ENCODE data around the gene IGFL1.
"Not testable (repeated sequence)": the region's sequence is repeated elsewhere in the genome, so short reads cannot be mapped to it uniquely, and the experiment has no call there.

Gene IGFL1

DNA sequence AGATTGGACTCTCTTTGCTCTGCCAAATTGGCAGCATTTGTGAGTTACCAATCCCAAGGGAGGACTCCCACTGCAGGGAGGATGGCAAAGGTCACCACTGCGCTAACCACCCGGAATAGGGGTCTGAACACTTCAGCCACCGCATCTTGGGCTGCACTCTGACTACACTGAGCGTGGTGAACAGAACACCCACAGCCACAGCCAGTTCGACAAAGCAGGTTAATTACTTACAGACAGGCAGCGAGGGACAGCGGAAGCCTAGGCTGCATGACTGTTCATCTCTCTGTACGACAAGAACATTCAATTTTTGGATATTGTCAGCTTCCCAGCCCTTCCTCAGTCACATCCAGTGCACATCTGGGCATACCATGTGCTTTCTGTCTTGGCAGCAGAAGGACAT is 21.7 kb upstream of the IGFL1 start:
- H2BK5ac ChIP-seq (ENCODE audit: low read length); DNase-seq (ENCODE audit: low spot score); H3K4me3 ChIP-seq (ENCODE audit: low read length in 2 of 2); H3K4me2 ChIP-seq (ENCODE audit: insufficient read depth, low read length, poor library complexity, severe bottlenecking); H3K18ac ChIP-seq (ENCODE audit: low read length); H3K36me3 ChIP-seq (replicated peaks in 1 of 2; ENCODE audit: control insufficient read depth in 2 of 2, insufficient read depth in 2 of 2, low read length in 2 of 2); H2BK120ac ChIP-seq (ENCODE audit: low read depth, low read length); H3K9ac ChIP-seq (ENCODE audit: low read depth, low read length, poor library complexity); H3K4me1 ChIP-seq (ENCODE audit: control insufficient read depth in 2 of 2, insufficient read depth in 1 of 2, low read depth in 1 of 2, low read length in 2 of 2); H3K14ac ChIP-seq (ENCODE audit: low read length); H2BK12ac ChIP-seq (ENCODE audit: low read length); H3K79me1 ChIP-seq (ENCODE audit: low read depth, low read length); H4K8ac ChIP-seq (ENCODE audit: low read depth, low read length); H2AFZ ChIP-seq (ENCODE audit: low read length); H3K9me3 ChIP-seq (replicated peaks in 1 of 2; ENCODE audit: control insufficient read depth in 2 of 2, insufficient read depth in 1 of 2, low read depth in 1 of 2, low read length in 2 of 2); H3K4ac ChIP-seq (ENCODE audit: low read length); H2AK5ac ChIP-seq (ENCODE audit: low read depth, low read length); H3K23ac ChIP-seq (ENCODE audit: low read depth, low read length, poor library complexity); H2BK15ac ChIP-seq (ENCODE audit: low read length); H3K27ac ChIP-seq (replicated peaks; ENCODE audit: low read length); H4K91ac ChIP-seq (ENCODE audit: low read depth, low read length, poor library complexity): not testable (repeated sequence)
- H3K27me3 ChIP-seq (ENCODE audit: control insufficient read depth in 3 of 3, insufficient read depth in 3 of 3, low read depth in 1 of 3, low read length in 3 of 3): peaks cover 0 to 20% (median 0%) of the 10 kb centered on the region in 3 experiments
- no CpG with 5 or more reads among the region's 8 CpGs for WGBS, 2 donors (ENCODE audit: extremely low coverage in 2 of 2, insufficient read length in 2 of 2, insufficient replicate concordance in 1 of 2)

GRCh38 chr19:46209051-46209450 is 20.5 kb upstream of the IGFL1 start:
- H2BK120ac ChIP-seq (ENCODE audit: low read depth, low read length): no peak overlapping the region
- no peak overlapping the region for H3K23ac ChIP-seq (ENCODE audit: low read depth, low read length, poor library complexity)
- no CpG with 5 or more reads among the region's 3 CpGs for WGBS, 2 donors (ENCODE audit: extremely low coverage in 2 of 2, insufficient read length in 2 of 2, insufficient replicate concordance in 1 of 2)
- no peak overlapping the region for H2BK15ac ChIP-seq (ENCODE audit: low read length)
- no peak overlapping the region for H2AFZ ChIP-seq (ENCODE audit: low read length)
- H3K4me3 ChIP-seq (ENCODE audit: low read length in 2 of 2): no peak overlapping the region
- H2BK12ac ChIP-seq (ENCODE audit: low read length): no peak overlapping the region
- H2BK5ac ChIP-seq (ENCODE audit: low read length): no peak overlapping the region
- H3K9me3 ChIP-seq (replicated peaks in 1 of 2; ENCODE audit: control insufficient read depth in 2 of 2, insufficient read depth in 1 of 2, low read depth in 1 of 2, low read length in 2 of 2): peaks cover 0 to 2% of the 10 kb centered on the region in 2 donors
- no peak overlapping the region for H3K14ac ChIP-seq (ENCODE audit: low read length)
- no peak overlapping the region for H3K4me2 ChIP-seq (ENCODE audit: insufficient read depth, low read length, poor library complexity, severe bottlenecking)
- no peaks in the 10 kb centered on the region for H3K79me1 ChIP-seq (ENCODE audit: low read depth, low read length)
- peaks cover 0 to 22% (median 0%) of the 10 kb centered on the region in 3 experiments for H3K27me3 ChIP-seq (ENCODE audit: control insufficient read depth in 3 of 3, insufficient read depth in 3 of 3, low read depth in 1 of 3, low read length in 3 of 3)
- DNase-seq (ENCODE audit: low spot score): no peak
- H3K18ac ChIP-seq (ENCODE audit: low read length): peak overlapping the region; percentile 68
- H3K36me3 ChIP-seq (replicated peaks in 1 of 2; ENCODE audit: control insufficient read depth in 2 of 2, insufficient read depth in 2 of 2, low read length in 2 of 2): no peaks in the 10 kb centered on the region
- peaks cover 0 to 3% of the 10 kb centered on the region in 2 donors for H3K4me1 ChIP-seq (ENCODE audit: control insufficient read depth in 2 of 2, insufficient read depth in 1 of 2, low read depth in 1 of 2, low read length in 2 of 2)
- no peak overlapping the region for H3K27ac ChIP-seq (replicated peaks; ENCODE audit: low read length)
- no peak overlapping the region for H3K4ac ChIP-seq (ENCODE audit: low read length)
- H2AK5ac ChIP-seq (ENCODE audit: low read depth, low read length): no peak overlapping the region
- no peak overlapping the region for H4K8ac ChIP-seq (ENCODE audit: low read depth, low read length)
- no peak overlapping the region for H3K9ac ChIP-seq (ENCODE audit: low read depth, low read length, poor library complexity)
- H4K91ac ChIP-seq (ENCODE audit: low read depth, low read length, poor library complexity): no peak overlapping the region

- no peak overlapping the region for H3K4ac ChIP-seq (ENCODE audit: low read length)
- no peak overlapping the region for H2BK12ac ChIP-seq (ENCODE audit: low read length)
- H3K36me3 ChIP-seq (replicated peaks in 1 of 2; ENCODE audit: control insufficient read depth in 2 of 2, insufficient read depth in 2 of 2, low read length in 2 of 2): no peaks in the 10 kb centered on the region
- no peak overlapping the region for H3K14ac ChIP-seq (ENCODE audit: low read length)
- H2BK120ac ChIP-seq (ENCODE audit: low read depth, low read length): no peak overlapping the region
- H3K9ac ChIP-seq (ENCODE audit: low read depth, low read length, poor library complexity): no peak overlapping the region
- H2BK5ac ChIP-seq (ENCODE audit: low read length): no peak overlapping the region
- no peak overlapping the region for H3K27ac ChIP-seq (replicated peaks; ENCODE audit: low read length)
- H2AK5ac ChIP-seq (ENCODE audit: low read depth, low read length): no peak overlapping the region
- H3K4me1 ChIP-seq (ENCODE audit: control insufficient read depth in 2 of 2, insufficient read depth in 1 of 2, low read depth in 1 of 2, low read length in 2 of 2): peaks cover 0 to 3% of the 10 kb centered on the region in 2 donors
- H3K9me3 ChIP-seq (replicated peaks in 1 of 2; ENCODE audit: control insufficient read depth in 2 of 2, insufficient read depth in 1 of 2, low read depth in 1 of 2, low read length in 2 of 2): peaks cover 0 to 2% of the 10 kb centered on the region in 2 donors
- H4K91ac ChIP-seq (ENCODE audit: low read depth, low read length, poor library complexity): no peak overlapping the region
- H3K4me2 ChIP-seq (ENCODE audit: insufficient read depth, low read length, poor library complexity, severe bottlenecking): no peak overlapping the region
- no peaks in the 10 kb centered on the region for H3K79me1 ChIP-seq (ENCODE audit: low read depth, low read length)
- H4K8ac ChIP-seq (ENCODE audit: low read depth, low read length): no peak overlapping the region
- WGBS, 2 donors (ENCODE audit: extremely low coverage in 2 of 2, insufficient read length in 2 of 2, insufficient replicate concordance in 1 of 2): no CpG with 5 or more reads among the region's 1 CpG
- DNase-seq (ENCODE audit: low spot score): no peak
- H3K4me3 ChIP-seq (ENCODE audit: low read length in 2 of 2): no peak overlapping the region
- no peak overlapping the region for H3K18ac ChIP-seq (ENCODE audit: low read length)
- H2BK15ac ChIP-seq (ENCODE audit: low read length): no peak overlapping the region
- peaks cover 0 to 22% (median 0%) of the 10 kb centered on the region in 3 experiments for H3K27me3 ChIP-seq (ENCODE audit: control insufficient read depth in 3 of 3, insufficient read depth in 3 of 3, low read depth in 1 of 3, low read length in 3 of 3)
- no peak overlapping the region for H2AFZ ChIP-seq (ENCODE audit: low read length)
- H3K23ac ChIP-seq (ENCODE audit: low read depth, low read length, poor library complexity): no peak overlapping the region
These were observed 20.1 kb upstream of the IGFL1 start for GRCh38 chr19:46209472-46209871.

DNA sequence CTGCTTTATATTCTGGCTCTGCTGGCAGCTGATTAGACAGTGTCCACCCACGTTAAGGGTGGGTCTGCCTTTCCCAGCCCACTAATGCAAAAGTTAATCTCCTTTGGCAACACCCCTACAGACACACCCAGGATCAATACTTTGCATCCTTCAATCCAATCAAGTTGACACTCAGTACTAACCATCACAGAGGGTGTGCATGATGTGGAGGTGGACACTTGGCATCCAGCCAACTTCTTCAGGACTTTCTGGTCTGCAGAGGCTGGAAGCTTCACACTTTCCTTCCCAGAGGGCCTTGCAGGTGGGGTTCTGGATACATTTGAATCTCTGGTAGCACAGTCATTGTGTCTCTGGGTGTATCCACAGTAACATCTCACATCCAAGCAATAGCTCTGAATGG is 18.9 kb upstream of the IGFL1 start:
- Histone ChIP-seq H4K8ac (ENCODE audit: low read depth, low read length) (no peak overlapping the region), H3K4me2 (ENCODE audit: insufficient read depth, low read length, poor library complexity, severe bottlenecking) (no peak overlapping the region), H3K4me3 (ENCODE audit: low read length in 2 of 2) (no peak overlapping the region), H2BK5ac (ENCODE audit: low read length) (no peak overlapping the region), H3K23ac (ENCODE audit: low read depth, low read length, poor library complexity) (no peak overlapping the region), H2AFZ (ENCODE audit: low read length) (no peak overlapping the region), H2AK5ac (ENCODE audit: low read depth, low read length) (no peak overlapping the region), H3K4ac (ENCODE audit: low read length) (no peak overlapping the region), H3K79me1 (ENCODE audit: low read depth, low read length) (no peaks in the 10 kb centered on the region), H3K14ac (ENCODE audit: low read length) (no peak overlapping the region), H3K18ac (ENCODE audit: low read length) (peak overlapping the region; percentile 11), H3K27ac (replicated peaks; ENCODE audit: low read length) (no peak overlapping the region), H3K27me3 (ENCODE audit: control insufficient read depth in 3 of 3, insufficient read depth in 3 of 3, low read depth in 1 of 3, low read length in 3 of 3) (peaks cover 0 to 22% (median 0%) of the 10 kb centered on the region in 3 experiments), H2BK12ac (ENCODE audit: low read length) (no peak overlapping the region), H3K4me1 (ENCODE audit: control insufficient read depth in 2 of 2, insufficient read depth in 1 of 2, low read depth in 1 of 2, low read length in 2 of 2) (peaks cover 0 to 3% of the 10 kb centered on the region in 2 donors), H3K9me3 (replicated peaks in 1 of 2; ENCODE audit: control insufficient read depth in 2 of 2, insufficient read depth in 1 of 2, low read depth in 1 of 2, low read length in 2 of 2) (peaks cover 0 to 2% of the 10 kb centered on the region in 2 donors), H3K36me3 (replicated peaks in 1 of 2; ENCODE audit: control insufficient read depth in 2 of 2, insufficient read depth in 2 of 2, low read length in 2 of 2) (no peaks in the 10 kb centered on the region), H2BK120ac (ENCODE audit: low read depth, low read length) (no peak overlapping the region), H3K9ac (ENCODE audit: low read depth, low read length, poor library complexity) (no peak overlapping the region), H4K91ac (ENCODE audit: low read depth, low read length, poor library complexity) (no peak overlapping the region), H2BK15ac (ENCODE audit: low read length) (no peak overlapping the region)
- WGBS, 2 donors (ENCODE audit: extremely low coverage in 2 of 2, insufficient read length in 2 of 2, insufficient replicate concordance in 1 of 2): no CpG with 5 or more reads among the region's 1 CpG
- DNase-seq (ENCODE audit: low spot score): no peak

All from neuronal stem cell (in vitro differentiated cells).